Mesenchymal stem cell (in vitro differentiated cells and primary cell): ENCODE measurements around the gene TSPAN4.

ENCODE experiments used
- DNase-seq: peaks from one replicate; pipeline ENCODE4 v3.0.0-alpha.2; 2013
- H2AFZ ChIP-seq: one replicate; pipeline ENCODE4 v1.6.1; 2013; ENCODE audit warnings: low read depth, mild to moderate bottlenecking, control low read depth, inconsistent platforms, low read length, moderate library complexity
- H2AK5ac ChIP-seq: 2 replicates; pipeline ENCODE4 v1.6.1; 2013; ENCODE audit warnings: low read length, moderate library complexity, mild to moderate bottlenecking, inconsistent platforms; ENCODE audit not compliant: severe bottlenecking
- H2BK120ac ChIP-seq: one replicate; pipeline ENCODE4 v1.6.1; 2013; ENCODE audit warnings: low read depth, mild to moderate bottlenecking, inconsistent platforms, low read length, moderate library complexity
- H2BK12ac ChIP-seq, 2 experiments: one replicate each; pipeline ENCODE4 v1.6.1; 2013; ENCODE audit warnings: inconsistent platforms in 2 of 2, low read length in 2 of 2, mild to moderate bottlenecking in 2 of 2, moderate library complexity in 2 of 2, control low read depth in 1 of 2
- H2BK15ac ChIP-seq: one replicate; pipeline ENCODE4 v1.6.1; 2013; ENCODE audit warnings: mild to moderate bottlenecking, low read depth, inconsistent platforms; ENCODE audit not compliant: poor library complexity, severe bottlenecking
- H2BK5ac ChIP-seq: 2 replicates; pipeline ENCODE4 v1.6.1; 2013; ENCODE audit warnings: low read depth, mild to moderate bottlenecking, low read length, control low read depth, inconsistent platforms; ENCODE audit not compliant: poor library complexity, severe bottlenecking
- H3K14ac ChIP-seq, 2 experiments: one replicate each; pipeline ENCODE4 v1.6.1; 2013; ENCODE audit warnings: inconsistent platforms in 2 of 2, low read length in 2 of 2, control low read depth in 1 of 2, mild to moderate bottlenecking in 1 of 2, moderate library complexity in 1 of 2
- H3K18ac ChIP-seq, 2 experiments: one replicate each; pipeline ENCODE4 v1.6.1; 2013; ENCODE audit warnings: inconsistent platforms in 2 of 2, low read length in 2 of 2, control low read depth in 1 of 2, low read depth in 1 of 2, mild to moderate bottlenecking in 1 of 2
- H3K23ac ChIP-seq, 2 experiments: one replicate each; pipeline ENCODE4 v1.6.1; 2013; ENCODE audit warnings: inconsistent platforms in 2 of 2, low read length in 2 of 2, mild to moderate bottlenecking in 2 of 2, moderate library complexity in 2 of 2, control low read depth in 1 of 2
- H3K27ac ChIP-seq: 2 replicates; pipeline ENCODE4 v1.5.1; 2013; ENCODE audit warnings: mild to moderate bottlenecking, moderate library complexity, low read length, control low read depth, inconsistent platforms; ENCODE audit not compliant: poor library complexity, severe bottlenecking
- H3K27me3 ChIP-seq, 2 experiments: 2 replicates each; pipeline versions ENCODE4 v1.6.1 to v1.7.0; 2013; ENCODE audit warnings: low read length in 2 of 2, mild to moderate bottlenecking in 2 of 2, moderate library complexity in 2 of 2, control low read depth in 1 of 2, inconsistent platforms in 1 of 2; ENCODE audit not compliant: control insufficient read depth in 1 of 2, insufficient read depth in 1 of 2
- H3K36me3 ChIP-seq, 2 experiments: 2 replicates each; pipeline versions ENCODE4 v1.6.1 to v1.7.0; 2013; ENCODE audit warnings: low read length in 2 of 2, control low read depth in 1 of 2, inconsistent platforms in 1 of 2, low read depth in 1 of 2, mild to moderate bottlenecking in 1 of 2; ENCODE audit not compliant: insufficient read depth in 2 of 2, control insufficient read depth in 1 of 2
- H3K4ac ChIP-seq, 2 experiments: one replicate each; pipeline ENCODE4 v1.6.1; 2013; ENCODE audit warnings: inconsistent platforms in 2 of 2, low read length in 2 of 2, mild to moderate bottlenecking in 2 of 2, moderate library complexity in 2 of 2, control low read depth in 1 of 2, low read depth in 1 of 2
- H3K4me1 ChIP-seq: 2 replicates; pipeline ENCODE4 v1.6.1; 2013; ENCODE audit warnings: low read depth, low read length, control low read depth; ENCODE audit not compliant: control insufficient read depth, insufficient read depth
- H3K4me2 ChIP-seq: 2 replicates; pipeline ENCODE4 v1.6.1; 2013; ENCODE audit warnings: low read length, mild to moderate bottlenecking, inconsistent platforms; ENCODE audit not compliant: poor library complexity, severe bottlenecking
- H3K4me3 ChIP-seq, 2 experiments: 2 replicates each; pipeline versions ENCODE4 v1.5.1 to v1.7.0; 2013; ENCODE audit warnings: low read length in 2 of 2, mild to moderate bottlenecking in 2 of 2, control low read depth in 1 of 2, low read depth in 1 of 2; ENCODE audit not compliant: insufficient read depth in 1 of 2
- H3K79me1 ChIP-seq: replicated peaks from 2 replicates; pipeline ENCODE4 v1.6.1; 2013; ENCODE audit warnings: mild to moderate bottlenecking, control low read depth, low read length, inconsistent platforms; ENCODE audit not compliant: poor library complexity, severe bottlenecking
- H3K9ac ChIP-seq: 2 replicates; pipeline ENCODE4 v1.7.0; 2013; ENCODE audit warnings: mild to moderate bottlenecking, low read length, moderate library complexity
- H3K9me3 ChIP-seq: 2 replicates; pipeline ENCODE4 v1.7.0; 2013; ENCODE audit warnings: mild to moderate bottlenecking, low read length; ENCODE audit not compliant: control insufficient read depth
- H4K8ac ChIP-seq: one replicate; pipeline ENCODE4 v1.6.1; 2013; ENCODE audit warnings: inconsistent platforms, mild to moderate bottlenecking, low read length, moderate library complexity
- H4K91ac ChIP-seq: one replicate; pipeline ENCODE4 v1.6.1; 2013; ENCODE audit warnings: mild to moderate bottlenecking, low read length, inconsistent platforms
- WGBS: methylation state at CpG from one replicate; pipeline ENCODE4 v1.1.7; 2013; ENCODE audit warnings: mixed read lengths; 5-methylcytosine and 5-hydroxymethylcytosine counted together

Gene TSPAN4

GRCh38 chr11:815675-816432 is 26.8 kb upstream of the TSPAN4 start:
- Histone ChIP-seq H2BK12ac (no peak overlapping the region), H3K27me3 (no peaks in the 10 kb centered on the region), H2BK15ac (no peak overlapping the region), H2AFZ (no peak overlapping the region), H3K79me1 (peaks cover 13% of the 10 kb centered on the region), H3K9ac (no peak overlapping the region), H3K4me1 (peaks cover 34% of the 10 kb centered on the region), H3K4me2 (no peak overlapping the region), H4K91ac (no peak overlapping the region), H2BK120ac (no peak overlapping the region), H3K4me3 (no peak overlapping the region), H3K36me3 (peaks cover 30 to 50% of the 10 kb centered on the region in 2 experiments), H3K9me3 (no peaks in the 10 kb centered on the region), H2AK5ac (peak overlapping the region; percentile 13), H3K18ac (peak overlapping the region in 1 of 2 experiments; percentile 7), H3K23ac (peak overlapping the region in 1 of 2 experiments; percentile 74), H2BK5ac (no peak overlapping the region), H3K14ac (no peak overlapping the region), H3K4ac (no peak overlapping the region), H4K8ac (peak overlapping the region; percentile 51), H3K27ac (no peak overlapping the region)
- no peak for DNase-seq
- WGBS: 91% methylated on average over 11 of the region's 11 CpGs

- Histone ChIP-seq H3K9ac (no peak overlapping the region), H4K8ac (no peak overlapping the region), H3K4ac (no peak overlapping the region), H3K27me3 (no peaks in the 10 kb centered on the region), H3K27ac (no peak overlapping the region), H3K23ac (peak overlapping the region in 1 of 2 experiments; percentile 74), H3K36me3 (peaks cover 26 to 52% of the 10 kb centered on the region in 2 experiments), H2BK15ac (no peak overlapping the region), H3K79me1 (peaks cover 15% of the 10 kb centered on the region), H4K91ac (no peak overlapping the region), H3K4me1 (peaks cover 36% of the 10 kb centered on the region), H2BK5ac (no peak overlapping the region), H2BK12ac (no peak overlapping the region), H2AK5ac (no peak overlapping the region), H3K18ac (peak overlapping the region in 1 of 2 experiments; percentile 7), H2BK120ac (no peak overlapping the region), H3K14ac (no peak overlapping the region), H3K4me3 (no peak overlapping the region), H3K4me2 (no peak overlapping the region), H2AFZ (no peak overlapping the region), H3K9me3 (no peaks in the 10 kb centered on the region)
- DNase-seq: no peak
- 83% methylated on average over 7 of the region's 11 CpGs for WGBS
Observed at GRCh38 chr11:816433-816779, 26.2 kb upstream of the TSPAN4 start.

GRCh38 chr11:818396-819128 is 24.1 kb upstream of the TSPAN4 start, which contains the start of gene PNPLA2:
Gene PNPLA2, plus strand, starts transcription at chr11:818914. Its CDS starts 805 bp downstream, at chr11:819719.
- H2BK12ac ChIP-seq: peak within 1 kb of the TSS; percentile 18 to 91
- H3K4me1 ChIP-seq: peaks cover 35% of the 10 kb centered on the region
- 57% methylated on average over 20 of the region's 20 CpGs for WGBS
- H2BK120ac ChIP-seq: peak within 1 kb of the TSS; percentile 82
- H2BK15ac ChIP-seq: peak within 1 kb of the TSS; percentile 82
- no peaks in the 10 kb centered on the region for H3K9me3 ChIP-seq
- peak within 1 kb of the TSS; percentile 87 for H3K4me2 ChIP-seq
- peak within 1 kb of the TSS; percentile 88 for H2BK5ac ChIP-seq
- peak within 1 kb of the TSS; percentile 86 to 90 for H3K18ac ChIP-seq
- peak within 1 kb of the TSS in 1 of 2 experiments; percentile 50 for H3K23ac ChIP-seq
- no peak for DNase-seq
- H3K9ac ChIP-seq: peak within 1 kb of the TSS; percentile 97
- peak within 1 kb of the TSS; percentile 94 for H4K91ac ChIP-seq
- peak within 1 kb of the TSS; percentile 58 to 67 for H3K14ac ChIP-seq
- peak within 1 kb of the TSS; percentile 78 for H2AFZ ChIP-seq
- peak within 1 kb of the TSS; percentile 90 for H2AK5ac ChIP-seq
- H3K27ac ChIP-seq: peak within 1 kb of the TSS; percentile 70
- no peaks in the 10 kb centered on the region for H3K27me3 ChIP-seq
- peak within 1 kb of the TSS; percentile 93 for H3K4me3 ChIP-seq
- H4K8ac ChIP-seq: peak within 1 kb of the TSS; percentile 94
- H3K79me1 ChIP-seq: peaks cover 14% of the 10 kb centered on the region
- peak within 1 kb of the TSS; percentile 42 to 91 for H3K4ac ChIP-seq
- H3K36me3 ChIP-seq: peaks cover 12 to 47% of the 10 kb centered on the region in 2 experiments
